HG02852 (cell line): ENCODE data around the gene LDHAL6B.
"Not testable (repeated sequence)": the region's sequence is repeated elsewhere in the genome, so short reads cannot be mapped to it uniquely, and the experiment has no call there.

Experiments used
- ATAC-seq: cut with Tn5 transposase; IDR thresholded peaks from one replicate; pipeline ENCODE4 v1.9.1; 2021; ENCODE audit warnings: mild to moderate bottlenecking, moderate library complexity; ENCODE audit not compliant: unreplicated experiment

Gene LDHAL6B

DNA sequence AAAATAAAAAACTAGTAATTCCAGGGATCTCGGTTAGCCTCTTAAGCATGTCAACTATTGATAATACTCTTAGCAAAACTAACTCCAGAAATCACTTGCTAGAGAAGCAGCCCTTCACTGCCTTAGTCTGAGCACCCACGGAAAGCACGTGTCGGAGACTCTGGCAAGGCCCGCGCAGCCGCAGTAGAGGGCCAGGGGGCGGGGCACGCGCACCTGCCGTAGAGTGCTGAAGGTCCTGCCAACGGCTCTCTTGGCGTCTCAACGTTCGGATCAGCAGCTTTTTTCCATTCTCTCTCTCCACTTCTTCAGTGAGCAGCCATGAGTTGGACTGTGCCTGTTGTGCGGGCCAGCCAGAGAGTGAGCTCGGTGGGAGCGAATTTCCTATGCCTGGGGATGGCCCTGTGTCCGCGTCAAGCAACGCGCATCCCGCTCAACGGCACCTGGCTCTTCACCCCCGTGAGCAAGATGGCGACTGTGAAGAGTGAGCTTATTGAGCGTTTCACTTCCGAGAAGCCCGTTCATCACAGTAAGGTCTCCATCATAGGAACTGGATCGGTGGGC lies at the start of gene LDHAL6B:
LDHAL6B (plus strand) TSS at position 221 of the 561 bp plus-strand sequence; CDS start at position 319, 98 bp downstream.
- ATAC-seq = no peak

DNA sequence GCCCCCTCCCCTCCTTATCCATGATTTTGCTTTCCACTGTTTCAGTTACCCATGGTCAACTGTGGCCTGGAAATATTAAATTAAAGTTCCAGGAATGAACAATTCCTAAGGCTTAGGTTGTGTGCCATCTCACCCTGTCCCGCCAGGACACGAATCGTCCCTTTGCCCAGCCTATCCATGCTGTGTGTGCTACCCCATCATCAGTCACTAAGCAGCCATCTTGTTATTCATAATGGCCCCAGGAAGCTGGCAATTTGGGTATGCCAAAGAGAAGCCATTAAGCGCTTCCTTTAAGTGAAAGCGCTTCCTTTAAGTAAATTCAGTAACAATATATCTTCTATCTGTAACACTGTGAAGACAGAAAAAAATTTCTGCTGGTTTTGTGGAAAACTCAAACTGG lies 49.2 kb upstream of the LDHAL6B start:
- ATAC-seq = no peak

DNA sequence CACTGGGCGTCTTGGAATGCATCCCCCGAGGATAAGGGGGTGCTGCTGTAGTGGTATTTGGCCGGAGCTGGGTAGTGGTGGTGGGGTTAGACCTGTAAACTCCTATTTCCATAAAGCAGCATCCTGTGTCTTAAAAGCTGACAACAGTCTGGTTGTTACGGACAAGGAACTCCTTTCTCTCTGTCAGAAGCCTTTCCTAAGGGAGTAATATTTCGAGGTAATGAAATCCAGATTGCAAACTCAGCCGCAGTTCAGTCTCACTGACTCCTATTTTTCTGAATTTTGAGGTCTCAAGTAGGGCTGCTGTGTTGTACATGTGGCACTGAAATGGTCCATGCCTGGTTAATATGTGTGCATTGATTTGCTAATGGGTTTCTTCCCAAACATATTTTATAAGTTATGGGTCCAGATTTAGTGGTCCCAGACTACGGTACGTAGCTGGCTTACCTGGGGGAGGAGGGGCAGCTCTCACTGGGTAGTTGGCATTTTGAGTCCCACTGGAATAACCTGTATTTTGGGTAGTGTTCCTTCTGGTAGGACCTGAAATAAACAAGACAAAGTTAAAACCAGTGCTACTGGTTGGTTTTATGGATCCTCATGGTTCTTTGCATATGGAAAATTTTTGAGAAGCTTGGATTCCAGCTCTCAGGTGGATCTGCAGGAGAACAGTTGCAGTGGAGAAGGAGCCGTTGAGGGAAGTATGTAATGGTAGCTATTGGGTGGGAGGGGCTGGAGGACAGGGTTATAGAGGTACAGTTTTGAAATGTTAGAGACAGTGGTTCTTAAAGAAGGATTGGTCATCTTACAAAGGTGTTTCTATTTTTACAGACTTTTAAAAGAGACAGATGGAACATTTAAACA lies 48.6 kb upstream of the LDHAL6B start:
- no peak for ATAC-seq

DNA sequence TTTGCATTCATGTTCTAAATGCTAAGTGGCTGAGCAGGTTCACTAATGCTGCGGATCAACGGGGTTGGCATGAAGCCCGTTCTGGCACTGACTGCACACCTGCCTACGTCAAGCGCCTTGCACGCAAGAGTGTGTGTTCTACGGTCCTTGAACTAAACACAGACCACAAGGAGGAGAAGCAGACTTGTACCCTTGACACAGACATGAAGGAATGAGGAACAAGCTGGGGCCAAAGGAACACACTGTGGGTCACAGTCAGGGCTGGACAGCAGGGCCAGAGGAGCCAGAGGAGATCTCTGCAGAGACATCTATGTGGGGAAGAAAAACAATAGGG lies 48.0 kb upstream of the LDHAL6B start:
- no peak for ATAC-seq

DNA sequence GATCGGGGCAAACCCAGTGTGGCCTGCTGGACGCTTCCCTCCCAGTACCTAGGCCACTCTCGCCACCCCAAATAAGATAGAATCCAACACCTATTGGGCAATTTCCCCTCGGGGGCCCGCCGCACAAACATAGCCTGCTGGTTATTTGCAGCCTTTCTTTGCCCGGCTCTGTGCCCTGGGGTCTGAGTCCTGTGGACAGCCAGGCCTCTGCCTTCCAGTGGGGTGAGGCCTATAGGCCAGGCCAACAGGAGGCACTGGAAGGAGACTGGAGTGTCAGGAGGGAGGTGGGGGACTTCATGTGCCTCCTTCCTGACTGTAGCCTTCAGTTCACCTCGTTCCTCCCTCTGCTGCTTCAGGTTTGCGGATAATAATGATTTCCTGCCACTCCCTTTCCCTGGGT lies 47.4 kb upstream of the LDHAL6B start:
- ATAC-seq = no peak

DNA sequence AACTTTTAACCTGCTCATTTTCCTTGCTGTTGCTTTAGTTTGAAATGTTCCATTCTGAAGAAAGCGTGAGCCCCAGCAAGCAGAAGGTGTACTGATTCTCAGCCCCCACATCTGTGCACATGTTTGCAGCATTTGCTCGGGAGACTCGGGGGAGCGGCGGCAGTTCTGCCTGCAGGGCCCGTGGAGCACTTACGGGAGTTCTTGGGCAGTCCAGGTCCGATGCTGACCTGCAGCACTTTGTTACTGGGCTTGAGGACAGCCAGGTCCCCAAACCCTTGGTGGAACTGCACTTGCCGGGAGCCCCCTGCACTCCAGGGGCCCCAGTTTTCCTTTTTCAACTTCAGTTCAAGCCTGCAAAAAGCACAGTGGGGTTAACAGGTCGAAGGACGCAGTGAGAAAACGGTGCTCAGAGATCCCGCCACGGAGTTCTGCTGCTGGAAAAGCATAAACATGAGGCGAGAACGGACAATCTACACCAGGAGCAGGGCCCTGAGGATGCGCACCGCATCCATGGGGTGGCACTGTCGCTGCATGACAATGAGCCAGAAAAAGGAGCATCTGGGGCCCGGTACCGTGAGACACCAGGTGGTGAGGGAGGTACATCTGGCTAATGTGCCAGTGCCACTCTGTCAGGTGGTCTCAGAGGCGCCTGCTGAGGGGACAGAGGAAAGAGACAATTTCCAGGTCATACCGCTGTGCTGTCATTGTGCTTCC lies 45.6 kb upstream of the LDHAL6B start:
- no peak for ATAC-seq

DNA sequence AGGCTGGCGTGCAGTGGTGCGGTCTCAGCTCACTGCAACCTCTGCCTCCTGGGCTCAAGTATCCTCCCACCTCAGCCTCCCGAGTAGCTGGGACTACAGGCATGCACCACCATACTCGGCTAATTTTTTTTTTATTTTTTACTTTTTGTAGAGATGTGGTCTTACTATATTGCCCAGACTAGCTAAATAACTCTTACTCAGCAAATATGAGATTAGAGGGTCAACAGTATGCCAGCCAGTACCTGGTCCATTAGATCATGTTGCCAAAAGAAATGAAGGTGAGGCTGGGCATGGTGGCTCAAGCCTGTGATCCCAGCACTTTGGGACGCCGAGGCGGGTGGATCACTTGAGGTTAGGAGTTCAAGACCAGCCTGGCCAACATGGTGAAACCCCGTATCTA lies 44.6 kb upstream of the LDHAL6B start:
- not testable (repeated sequence) for ATAC-seq

DNA sequence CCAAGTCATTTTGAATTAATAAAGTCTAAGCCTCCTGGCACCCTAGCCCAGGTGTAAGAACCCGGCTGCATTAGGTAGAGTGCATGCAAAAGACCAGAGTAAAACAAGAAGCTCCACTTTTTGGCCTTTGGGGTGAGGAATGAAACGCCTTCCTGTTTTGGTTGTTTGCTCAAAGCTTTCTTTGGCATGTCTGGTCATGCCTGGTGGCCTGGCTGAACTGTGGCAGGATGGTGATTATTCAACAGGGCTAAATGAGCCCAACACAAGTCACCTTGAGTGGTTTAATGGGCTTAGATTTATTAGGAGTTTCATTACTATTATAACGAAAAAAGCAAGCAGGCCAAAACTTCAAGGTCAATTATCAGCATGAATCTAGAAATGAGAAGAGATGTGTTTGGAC lies 40.9 kb upstream of the LDHAL6B start:
- no peak for ATAC-seq

DNA sequence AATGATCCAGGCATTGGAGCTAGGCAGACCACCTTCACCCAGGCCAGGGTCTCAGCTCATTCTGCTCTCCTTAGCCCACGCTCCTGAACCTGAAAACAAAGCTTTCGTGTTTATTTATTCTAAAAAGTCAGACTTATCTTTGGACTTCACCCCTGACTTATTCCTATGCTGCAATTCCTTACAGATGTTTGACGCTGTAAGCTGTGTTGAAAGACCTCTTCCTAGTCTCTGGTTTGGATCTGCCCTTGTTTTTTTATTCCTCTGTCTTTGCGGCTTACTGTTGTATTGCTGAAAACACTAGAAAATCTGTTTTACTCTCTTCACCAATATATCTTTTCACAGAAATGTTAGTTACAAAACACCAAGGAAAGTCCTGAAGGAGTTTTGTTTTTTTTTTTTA lies 40.5 kb upstream of the LDHAL6B start:
- no peak for ATAC-seq

DNA sequence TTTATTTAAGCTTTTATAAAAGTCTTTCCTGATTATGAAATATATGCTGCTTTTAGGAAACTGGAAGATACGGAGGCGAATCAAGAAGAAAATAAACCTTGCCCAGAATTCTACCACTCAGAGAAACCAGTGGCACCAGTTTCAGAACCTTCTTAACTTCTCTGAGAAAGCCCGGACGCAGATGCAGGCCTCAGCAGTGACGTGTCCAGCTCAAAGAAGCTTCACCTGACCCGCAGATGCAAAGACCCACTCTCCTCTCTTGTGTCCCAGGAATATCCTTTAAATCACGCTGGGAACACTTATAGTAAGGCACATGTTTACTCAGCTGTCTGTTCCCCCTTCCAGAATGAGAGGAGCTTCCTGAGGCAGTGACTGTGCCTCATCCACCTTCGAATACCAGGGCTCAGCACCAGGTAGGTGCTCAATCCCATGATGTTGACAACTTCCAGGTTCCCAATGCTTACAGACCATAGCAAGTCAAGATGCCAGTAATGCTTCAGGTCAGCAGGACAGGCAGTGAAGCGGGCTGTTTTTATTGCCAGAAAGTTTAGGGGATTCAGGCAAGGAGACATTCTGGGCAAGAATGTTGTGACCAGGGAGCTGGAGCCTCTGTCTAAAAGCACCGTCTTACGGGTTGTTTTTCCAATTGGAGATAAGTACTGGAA lies 39.9 kb upstream of the LDHAL6B start:
- ATAC-seq = no peak

DNA sequence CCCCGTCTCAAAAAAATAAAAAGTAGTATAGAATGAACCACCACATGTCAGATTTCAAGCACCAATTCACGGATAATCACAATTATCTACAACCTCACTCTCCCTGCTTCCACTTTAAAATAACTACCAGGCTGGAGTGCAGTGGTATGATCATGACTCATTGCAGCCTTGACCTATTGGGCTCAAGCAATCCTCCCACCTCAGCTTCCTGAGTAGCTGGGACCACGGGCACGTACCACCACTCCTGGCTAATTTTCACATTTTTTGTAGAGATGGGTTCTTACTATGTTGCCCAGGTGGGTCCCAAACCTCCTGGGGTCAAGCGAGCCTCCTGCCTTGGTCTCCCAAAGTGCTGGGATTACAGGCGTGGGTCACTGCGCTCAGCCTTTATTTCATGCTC lies 38.1 kb upstream of the LDHAL6B start:
- no peak for ATAC-seq

DNA sequence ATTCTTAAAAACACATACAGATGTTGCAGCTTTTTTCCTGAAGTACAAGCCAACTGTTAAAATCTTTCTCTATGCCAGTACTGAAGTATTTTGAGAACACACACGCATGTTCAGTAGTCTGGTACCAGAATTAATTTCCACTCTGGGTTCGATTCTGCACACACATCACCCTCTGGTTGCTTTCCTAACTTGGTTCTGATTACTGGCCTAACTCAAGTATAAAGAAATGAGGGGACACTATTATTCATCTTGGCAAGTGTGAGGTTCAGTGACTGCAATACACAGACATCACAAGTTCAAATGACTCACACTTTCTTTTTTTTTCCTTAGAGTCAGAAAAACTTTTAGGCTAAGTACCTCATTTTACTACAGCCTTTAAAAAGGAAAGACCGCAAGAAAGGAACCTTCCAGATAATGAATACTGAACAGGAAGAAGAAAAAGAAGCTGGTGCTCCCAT lies 37.4 kb upstream of the LDHAL6B start:
- ATAC-seq = no peak

DNA sequence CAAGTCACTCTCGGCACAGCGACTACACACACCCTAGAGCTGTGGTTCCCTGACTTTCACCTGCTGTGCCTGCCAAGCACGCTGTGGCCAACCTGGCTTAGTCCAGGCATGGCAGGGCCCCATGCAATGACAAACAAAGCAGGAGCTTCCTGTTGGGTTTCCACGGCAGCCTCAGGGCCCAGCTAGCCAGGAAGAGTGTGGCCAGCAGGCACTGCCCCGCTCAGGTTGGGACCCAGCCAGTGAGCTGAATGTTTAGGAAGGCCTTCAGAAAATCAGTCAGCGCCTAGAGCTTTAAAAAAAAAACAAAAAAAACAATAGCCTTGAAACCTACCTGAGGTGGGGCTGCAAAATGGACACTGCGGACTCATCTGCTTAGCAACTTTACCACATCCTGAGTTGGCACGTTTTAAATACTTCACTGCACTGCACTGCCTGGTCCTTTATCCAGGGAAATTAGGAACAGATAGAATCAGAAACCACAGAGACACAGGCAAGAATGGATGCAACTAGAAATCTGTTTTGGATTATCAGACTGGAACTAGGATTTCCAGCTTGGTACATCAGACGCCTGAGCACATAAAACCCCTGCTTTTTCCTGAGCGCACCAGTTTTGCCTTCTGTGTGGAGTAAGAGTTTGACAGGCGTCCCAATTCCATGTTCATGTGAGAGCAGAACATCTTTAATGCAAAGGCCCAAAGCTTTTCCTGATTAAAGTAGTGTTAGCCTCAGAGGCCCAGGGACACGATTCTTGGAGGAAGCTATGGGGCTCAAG lies 36.2 kb upstream of the LDHAL6B start:
- ATAC-seq = no peak

DNA sequence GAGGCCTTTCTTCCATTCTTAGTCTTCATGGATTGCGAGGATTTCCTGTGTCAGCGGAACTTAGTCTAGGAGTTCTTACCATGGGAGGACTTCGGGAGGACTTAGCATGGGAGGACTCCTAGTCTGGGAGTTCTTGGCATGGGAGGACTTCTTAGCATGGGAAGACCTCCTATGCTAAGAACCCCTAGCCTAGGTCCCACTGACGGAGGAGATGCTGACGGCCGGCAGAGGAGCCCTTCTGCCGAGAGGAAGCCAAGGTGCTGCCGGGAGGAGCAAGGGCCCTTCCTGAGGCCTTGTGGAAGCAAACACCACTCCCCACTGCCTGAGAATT lies 35.6 kb upstream of the LDHAL6B start:
- ATAC-seq = no peak

DNA sequence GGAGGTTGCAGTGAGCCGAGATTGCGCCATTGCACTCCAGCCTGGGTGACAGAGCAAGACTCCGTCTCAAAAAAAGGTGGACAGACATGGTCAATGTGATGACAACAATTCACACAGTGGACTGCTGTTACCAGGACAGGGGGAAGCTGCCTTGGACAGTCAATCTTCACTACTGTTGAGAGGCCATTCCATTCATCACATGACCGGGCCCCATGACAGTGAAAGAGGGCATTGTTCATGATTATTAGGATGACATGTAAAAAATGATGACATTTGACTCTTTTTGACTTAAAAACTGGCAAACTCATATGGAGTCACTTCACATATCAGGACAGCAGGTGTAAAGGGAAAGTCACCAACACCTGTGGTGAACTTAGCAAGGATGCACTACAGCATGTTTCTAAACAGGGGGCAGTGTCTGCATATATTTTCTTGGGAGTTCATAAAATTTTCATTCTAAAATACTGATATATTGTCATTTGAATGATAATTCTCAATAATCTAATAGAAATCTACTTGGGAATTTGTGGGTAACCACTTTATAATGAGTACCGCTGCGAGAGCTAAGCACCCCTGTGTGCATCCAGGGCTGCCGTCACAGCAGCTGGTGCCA lies 34.2 kb upstream of the LDHAL6B start:
- ATAC-seq = no peak

DNA sequence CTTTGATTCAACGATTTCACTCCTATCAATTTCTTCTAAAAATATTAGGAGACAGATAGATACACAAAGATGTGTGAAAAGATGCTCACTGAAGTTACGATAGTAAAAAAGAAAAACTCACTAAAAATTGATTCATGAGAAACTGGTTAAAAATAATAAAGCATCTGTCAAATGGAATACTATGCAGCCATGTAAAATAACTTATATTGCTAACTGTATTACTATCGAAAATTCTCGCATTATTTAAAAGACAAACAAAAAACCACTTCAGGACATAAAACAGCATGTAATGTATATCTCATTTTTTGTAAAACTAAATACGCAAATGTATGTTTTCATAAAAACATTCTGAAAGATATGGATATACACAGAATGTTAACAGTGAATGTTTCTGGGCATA lies 33.4 kb upstream of the LDHAL6B start:
- no peak for ATAC-seq

DNA sequence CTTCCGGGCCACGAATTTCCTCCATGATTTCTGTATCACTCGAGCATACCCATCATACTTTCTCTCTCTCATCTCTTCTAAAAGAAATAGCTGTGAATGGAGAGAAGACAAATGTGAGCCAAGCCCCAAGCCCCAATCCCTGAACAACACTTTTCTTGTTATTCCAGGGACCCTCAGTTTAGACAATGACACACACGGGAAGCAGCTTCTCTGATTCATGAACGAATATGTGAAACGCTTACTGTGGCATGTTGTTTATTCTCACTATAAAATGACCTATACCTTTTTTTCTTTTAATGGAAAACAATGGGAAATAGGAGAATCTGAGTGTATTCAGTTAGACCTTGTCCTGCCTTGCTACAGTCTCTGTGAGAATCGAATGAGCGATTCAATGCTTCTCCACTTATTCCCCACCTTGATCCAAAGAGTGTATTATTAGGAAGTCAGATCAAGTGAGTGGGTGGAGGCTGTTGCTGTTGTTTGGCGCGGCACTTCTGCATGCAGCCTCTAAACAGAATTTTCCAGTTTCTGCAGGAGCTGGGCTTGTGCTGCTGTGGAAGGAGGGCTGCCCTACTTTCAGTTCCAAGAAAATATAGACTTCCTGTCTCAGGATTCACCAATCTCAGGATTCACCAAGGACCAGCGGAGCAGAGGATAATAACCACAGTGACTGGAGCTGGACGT lies 32.4 kb upstream of the LDHAL6B start:
- ATAC-seq = no peak

DNA sequence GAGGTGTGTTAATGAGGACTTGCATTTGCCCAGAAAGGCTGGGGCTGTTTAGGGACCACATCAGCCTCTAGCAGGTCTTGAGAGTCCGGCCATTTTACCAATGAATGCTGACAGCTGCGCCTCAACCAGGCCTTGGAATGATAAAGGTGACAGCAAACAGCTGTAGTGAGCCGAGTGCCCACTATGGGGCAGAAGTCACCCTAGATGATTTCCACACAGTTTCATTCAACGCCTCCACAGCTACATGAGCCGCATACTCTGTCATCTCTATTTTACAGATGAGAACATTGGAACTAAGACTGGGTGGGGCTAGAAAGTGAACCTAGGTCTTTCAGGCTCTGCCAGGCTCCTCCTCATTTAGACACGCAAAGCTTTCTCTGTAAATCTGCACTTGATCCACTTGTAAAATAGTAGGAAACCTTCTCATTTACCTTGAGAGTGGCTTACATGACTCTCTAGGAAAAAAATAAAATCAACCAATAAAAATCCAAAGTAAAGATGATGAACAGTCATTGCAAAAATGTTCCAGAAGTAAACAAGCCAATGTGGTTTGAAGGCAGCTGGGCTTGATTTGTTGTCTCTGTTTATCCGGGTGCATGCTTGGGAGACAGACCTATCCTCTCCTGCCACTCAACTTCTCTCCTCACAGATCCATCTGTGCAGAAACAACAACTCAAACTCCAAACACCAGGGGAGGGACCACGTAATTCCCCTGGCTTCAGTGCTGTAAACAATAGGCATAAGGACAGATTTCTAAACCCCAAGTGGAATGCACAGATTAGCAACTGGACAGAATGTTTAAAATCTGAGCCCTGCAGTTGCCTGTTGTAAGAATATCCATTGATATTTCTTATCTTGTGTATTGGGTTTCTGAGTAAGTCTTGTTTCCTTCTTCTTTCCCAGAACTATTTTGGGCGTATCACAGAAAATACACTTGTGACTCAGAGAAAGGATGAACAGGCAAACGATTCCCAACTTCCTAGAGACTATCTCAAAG lies 31.5 kb upstream of the LDHAL6B start:
- ATAC-seq = peak; percentile 69
